ENCODE data around the gene PMP22.

PMP22 gene

GRCh38 chr17:15265131-15265530 lies at the start of gene PMP22:
Gene PMP22 (minus strand): TSS chr17:15265326. CDS start chr17:15260727, 4,599 bp downstream.
- DNase-seq (ENCODE audit: low read depth in 2 of 3, low spot score in 2 of 3), result no peak

- no peak for DNase-seq (ENCODE audit: low read depth in 2 of 3, low spot score in 2 of 3)
Measured at GRCh38 chr17:15311996-15312395, 46.9 kb upstream of the PMP22 start.

DNA sequence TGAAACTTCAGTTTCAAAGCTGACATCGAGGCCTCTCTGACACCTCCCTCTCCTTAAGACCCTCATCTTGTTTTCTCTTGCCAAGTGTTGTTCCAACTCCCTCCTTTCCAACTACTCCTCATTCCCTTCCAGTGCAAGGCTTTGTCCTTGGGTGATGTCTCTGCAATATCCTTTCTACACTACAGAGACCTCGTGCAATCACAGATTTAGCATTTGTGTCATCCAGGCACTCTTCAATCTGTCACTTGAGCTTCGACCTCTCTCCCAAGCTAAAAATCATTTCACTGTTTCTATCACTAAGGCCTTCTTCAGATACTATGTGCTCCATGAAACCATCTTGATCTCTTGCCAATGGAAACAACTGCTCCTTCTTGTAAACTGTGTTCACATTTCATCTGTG lies 44.7 kb upstream of the PMP22 start:
- no peak for DNase-seq (ENCODE audit: low read depth in 2 of 3, low spot score in 2 of 3)

DNA sequence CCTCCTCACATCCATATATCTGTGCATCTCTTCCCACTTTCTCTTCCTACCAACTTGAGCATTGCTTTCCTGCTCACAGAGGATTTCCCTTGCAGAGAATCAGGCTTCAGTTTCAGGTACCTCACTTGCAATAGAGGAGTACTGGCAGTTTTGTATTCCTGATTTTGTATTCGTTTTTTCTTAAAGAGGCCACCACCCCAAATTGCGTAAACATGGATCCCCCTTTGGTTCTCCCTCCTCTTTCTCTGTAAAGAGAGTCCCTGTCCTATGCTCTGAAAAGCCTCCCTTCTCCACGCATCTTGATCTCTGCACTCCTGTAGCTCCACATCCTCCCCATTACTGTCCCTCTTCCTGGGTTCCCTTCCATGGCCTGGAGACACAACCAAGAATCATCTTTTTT lies 44.1 kb upstream of the PMP22 start:
- no peak for DNase-seq (ENCODE audit: low read depth in 2 of 3, low spot score in 2 of 3)

DNA sequence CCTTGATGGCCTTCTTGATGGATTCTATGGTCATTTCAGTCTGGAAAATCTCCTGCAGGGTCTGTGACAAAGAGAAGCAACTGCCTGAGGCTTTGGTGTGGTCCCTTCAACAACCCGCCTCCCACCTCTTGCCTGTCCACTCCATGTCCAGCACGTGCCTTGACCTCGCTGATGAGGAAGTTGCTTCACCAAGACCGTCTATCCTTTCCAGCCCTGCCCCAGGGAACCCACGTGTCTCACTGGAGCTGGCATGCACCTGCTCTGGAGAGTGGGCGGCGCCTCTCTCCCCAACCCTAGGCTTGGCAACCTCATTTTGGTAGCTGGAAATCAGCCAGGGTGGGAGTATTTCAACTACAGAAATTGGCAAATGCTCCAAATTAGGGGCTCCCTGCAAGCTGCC lies 43.6 kb upstream of the PMP22 start:
- no peak for DNase-seq (ENCODE audit: low read depth in 2 of 3, low spot score in 2 of 3)

GRCh38 chr17:15307710-15308111 lies 42.6 kb upstream of the PMP22 start:
- DNase-seq (ENCODE audit: low read depth in 2 of 3, low spot score in 2 of 3), result no peak

DNA sequence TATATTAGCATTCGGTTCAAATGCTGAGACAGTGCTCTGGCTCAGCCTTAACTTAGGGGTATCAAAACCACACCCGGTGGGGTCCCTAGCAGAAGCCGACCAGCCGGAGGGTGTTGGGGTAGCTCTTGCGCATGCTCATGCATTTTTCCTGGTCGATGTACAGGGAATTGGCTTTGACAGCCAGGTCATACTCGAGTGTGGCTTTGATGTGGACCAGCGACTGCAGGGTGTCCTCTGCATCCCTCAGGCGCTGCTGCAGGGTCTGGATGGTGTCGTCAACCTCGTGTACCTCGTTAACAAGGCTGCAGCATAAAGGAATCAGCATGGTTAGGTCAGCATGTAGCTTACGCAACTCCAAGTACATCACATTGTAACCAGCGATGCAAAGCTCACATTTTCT lies 38.7 kb upstream of the PMP22 start:
- no peak for DNase-seq (ENCODE audit: low read depth in 2 of 3, low spot score in 2 of 3)

DNA sequence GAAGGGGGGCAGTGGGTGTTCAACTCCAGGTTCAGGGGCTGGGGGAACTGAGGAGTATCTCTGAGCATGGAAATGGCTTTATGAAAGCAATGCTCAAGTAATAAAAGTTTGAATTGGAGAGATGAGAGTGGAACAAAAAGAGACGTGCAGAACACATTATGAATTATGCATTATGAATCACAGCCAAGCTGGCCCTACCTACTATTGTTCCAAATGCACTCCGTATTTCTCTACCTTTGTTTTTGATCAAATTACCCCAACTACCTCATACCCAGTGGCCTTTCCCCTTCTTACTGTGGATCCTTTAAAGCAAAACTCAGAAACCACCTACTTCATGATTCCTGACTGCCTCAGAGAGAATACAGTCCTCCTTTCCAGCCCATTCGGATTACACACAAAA lies 38.1 kb upstream of the PMP22 start:
- no peak for DNase-seq (ENCODE audit: low read depth in 2 of 3, low spot score in 2 of 3)

DNA sequence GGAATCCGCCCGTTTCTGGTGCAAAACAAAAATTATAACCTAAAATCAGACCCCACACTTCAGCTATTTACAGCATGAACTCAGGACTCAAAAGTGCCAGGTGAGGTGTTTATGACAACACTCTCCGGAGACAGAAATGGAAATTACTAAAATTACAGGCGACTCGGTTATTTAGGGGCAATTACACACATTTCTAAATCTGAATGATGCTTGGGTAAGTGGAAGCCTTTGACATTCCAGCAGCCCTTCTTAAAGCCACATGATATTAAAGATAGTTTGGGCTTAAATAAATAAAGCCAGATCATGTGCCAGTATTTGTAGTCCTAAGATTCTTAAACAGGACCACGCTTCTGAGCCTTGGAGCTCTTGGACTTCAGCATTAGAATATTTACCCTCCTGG lies 36.7 kb upstream of the PMP22 start:
- no peak for DNase-seq (ENCODE audit: low read depth in 2 of 3, low spot score in 2 of 3)

- no peak for DNase-seq (ENCODE audit: low read depth in 2 of 3, low spot score in 2 of 3)
Measured at GRCh38 chr17:15298176-15298575, 33.0 kb upstream of the PMP22 start.

DNA sequence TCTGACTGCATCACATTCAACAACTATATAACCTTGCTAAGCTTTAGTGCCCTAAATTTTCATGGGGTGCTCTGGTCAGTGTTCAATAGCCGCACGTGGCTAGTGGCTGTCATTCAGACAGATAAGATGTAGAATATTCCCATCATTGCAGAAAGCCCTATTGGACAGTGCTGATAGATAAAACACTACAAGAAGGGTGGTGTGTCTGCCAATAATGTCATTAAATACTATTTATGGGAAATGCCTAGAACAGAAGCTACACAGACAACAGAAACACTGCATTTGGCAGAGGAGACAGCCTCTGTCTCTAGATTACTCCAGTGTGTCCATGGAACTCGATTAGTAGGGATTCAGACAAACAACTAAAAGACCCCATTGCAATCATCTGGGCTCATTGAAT lies 28.4 kb upstream of the PMP22 start:
- no peak for DNase-seq (ENCODE audit: low read depth in 2 of 3, low spot score in 2 of 3)

GRCh38 chr17:15291674-15292361 lies 26.7 kb upstream of the PMP22 start:
- DNase-seq (ENCODE audit: low read depth in 2 of 3, low spot score in 2 of 3), result no peak

DNA sequence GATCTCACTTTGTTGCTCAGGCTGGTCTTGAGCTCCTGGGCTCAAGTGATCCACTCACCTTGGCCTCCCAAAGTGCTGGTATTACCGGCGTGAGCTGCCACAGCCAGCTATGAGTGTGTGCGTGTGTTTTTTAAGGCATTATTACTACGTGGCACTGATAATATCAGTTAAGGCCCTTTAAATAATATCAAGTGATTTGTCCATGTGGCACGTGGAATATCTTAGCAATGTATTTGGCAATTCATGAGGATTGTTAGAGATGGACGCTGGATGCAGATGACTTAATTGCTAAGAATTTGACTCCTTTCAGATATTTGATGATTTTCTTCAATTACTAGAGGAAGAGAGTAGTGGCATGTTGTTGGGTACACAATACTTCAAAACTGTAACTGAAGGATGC lies 25.5 kb upstream of the PMP22 start:
- DNase-seq (ENCODE audit: low read depth in 2 of 3, low spot score in 2 of 3), result no peak

GRCh38 chr17:15289285-15290183 lies 24.4 kb upstream of the PMP22 start:
- DNase-seq (ENCODE audit: low read depth in 2 of 3, low spot score in 2 of 3), result no peak

- DNase-seq (ENCODE audit: low read depth in 2 of 3, low spot score in 2 of 3), result no peak
Measured at GRCh38 chr17:15288859-15289258, 23.7 kb upstream of the PMP22 start.

DNA sequence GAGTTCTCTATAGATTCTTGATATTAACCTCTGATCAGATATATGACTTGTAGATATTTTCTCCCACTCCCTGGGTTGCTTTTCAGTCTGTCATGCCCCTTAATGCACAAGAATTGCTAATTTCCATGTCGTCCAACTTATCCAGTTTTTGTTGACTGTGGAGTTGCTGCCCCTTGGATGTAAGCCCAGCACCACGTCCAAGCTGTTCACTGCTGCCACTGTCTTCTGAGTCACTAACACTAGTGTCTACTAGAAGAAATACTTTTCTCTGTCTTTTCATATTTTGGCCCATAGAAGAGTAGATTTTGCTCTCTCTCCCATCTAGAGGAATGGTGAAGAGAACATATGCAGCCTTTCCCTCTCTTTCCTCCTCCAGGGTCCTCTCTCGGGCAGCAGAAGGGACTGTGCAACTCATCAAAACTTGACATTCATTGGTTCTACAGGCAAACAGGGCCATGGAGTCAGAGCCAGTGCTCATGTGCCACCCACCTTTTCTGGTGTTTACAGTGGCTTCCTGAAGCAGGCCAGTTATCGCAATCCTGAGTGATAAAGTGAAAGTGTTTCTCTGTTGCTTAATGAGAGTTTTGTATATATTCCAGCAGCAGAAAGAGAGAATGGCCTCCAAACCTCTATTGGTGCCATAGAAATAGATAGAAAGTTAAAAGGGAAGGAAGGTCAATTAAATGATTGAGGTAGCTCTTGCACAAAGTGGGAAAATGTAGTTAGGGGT lies 22.6 kb upstream of the PMP22 start:
- DNase-seq (ENCODE audit: low read depth in 2 of 3, low spot score in 2 of 3), result no peak

DNA sequence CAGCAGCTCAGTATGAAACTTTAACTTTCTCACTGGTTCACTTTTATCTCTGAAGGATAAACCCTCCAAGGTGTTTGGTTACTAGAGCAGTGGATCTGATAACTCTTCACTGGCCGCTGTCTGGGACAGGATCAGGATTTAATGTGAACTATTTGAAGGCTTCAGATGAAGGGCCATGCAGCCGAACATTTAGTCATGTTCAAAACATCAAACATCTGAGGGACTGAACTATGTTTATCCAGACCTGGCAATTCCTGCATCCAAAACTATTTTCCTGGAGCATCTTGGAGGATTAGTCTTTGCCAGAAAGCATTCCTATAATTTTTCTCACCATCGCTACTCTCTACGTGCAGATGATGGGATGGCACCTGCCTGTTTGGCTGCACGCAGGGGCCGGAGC lies 20.3 kb upstream of the PMP22 start:
- DNase-seq (ENCODE audit: low read depth in 2 of 3, low spot score in 2 of 3), result no peak

GRCh38 chr17:15284537-15284936 lies 19.4 kb upstream of the PMP22 start:
- no peak for DNase-seq (ENCODE audit: low read depth in 2 of 3, low spot score in 2 of 3)

- DNase-seq (ENCODE audit: low read depth in 2 of 3, low spot score in 2 of 3), result no peak
Measured at GRCh38 chr17:15284107-15284506, 19.0 kb upstream of the PMP22 start.

DNA sequence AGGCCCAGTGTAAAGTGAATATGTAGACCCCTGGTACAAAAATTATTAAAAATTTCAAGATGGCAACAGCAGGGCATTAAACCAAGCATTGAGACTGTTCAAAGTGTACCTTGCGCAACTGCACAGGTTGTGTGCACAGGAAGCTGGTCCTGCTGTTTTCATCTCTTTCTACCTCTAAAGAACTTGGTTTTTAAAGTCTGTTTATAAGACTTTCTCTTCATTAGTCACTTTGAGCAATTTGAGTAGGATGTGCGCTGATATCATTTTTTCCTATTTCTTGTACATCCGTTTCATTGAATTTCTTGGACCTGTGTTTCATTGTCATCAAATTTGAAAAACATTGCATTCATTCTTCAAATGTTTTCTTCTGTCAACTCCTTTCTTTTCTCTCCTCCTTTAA lies 16.8 kb upstream of the PMP22 start:
- no peak for DNase-seq (ENCODE audit: low read depth in 2 of 3, low spot score in 2 of 3)

DNA sequence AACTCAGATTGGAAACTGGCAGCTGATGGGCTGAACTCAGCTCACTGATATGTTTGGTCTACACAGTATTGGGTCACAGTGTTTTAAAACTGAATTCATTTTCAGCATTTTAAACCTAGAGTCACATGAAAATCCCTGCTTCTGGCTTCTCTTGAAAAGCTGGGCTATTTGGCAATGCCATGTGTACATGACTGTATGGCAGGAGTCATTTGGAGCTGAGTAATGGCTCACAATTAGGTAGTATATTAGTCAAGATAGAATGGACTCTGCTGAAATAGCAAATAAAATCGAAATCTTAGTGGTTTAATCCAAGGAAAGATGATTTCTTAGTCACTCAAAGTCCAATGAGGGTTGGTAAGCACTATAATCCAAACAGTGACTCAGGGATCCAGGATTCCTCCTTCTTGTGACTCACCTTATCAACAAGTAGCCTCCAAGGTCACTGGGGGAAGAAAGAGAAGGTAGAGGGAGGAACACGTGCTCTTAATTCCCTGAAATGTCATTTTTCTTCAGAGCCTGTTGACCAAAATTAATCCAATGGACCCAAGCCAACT lies 13.9 kb upstream of the PMP22 start:
- DNase-seq (ENCODE audit: low read depth in 2 of 3, low spot score in 2 of 3), result no peak

- DNase-seq (ENCODE audit: low read depth in 2 of 3, low spot score in 2 of 3), result no peak
Measured at GRCh38 chr17:15278380-15278779, 13.3 kb upstream of the PMP22 start.
